ENCODE results near the gene ASTN2. TPM values are rescaled to one million over a fixed set of nuclear protein-coding genes. Genes with fewer than 3 reads are reported as not detected.
"Not testable (repeated sequence)": the region's sequence is repeated elsewhere in the genome, so short reads cannot be mapped to it uniquely, and the experiment has no call there.

Gene ASTN2
- total RNA-seq, 1 donor = 5.6 TPM

DNA sequence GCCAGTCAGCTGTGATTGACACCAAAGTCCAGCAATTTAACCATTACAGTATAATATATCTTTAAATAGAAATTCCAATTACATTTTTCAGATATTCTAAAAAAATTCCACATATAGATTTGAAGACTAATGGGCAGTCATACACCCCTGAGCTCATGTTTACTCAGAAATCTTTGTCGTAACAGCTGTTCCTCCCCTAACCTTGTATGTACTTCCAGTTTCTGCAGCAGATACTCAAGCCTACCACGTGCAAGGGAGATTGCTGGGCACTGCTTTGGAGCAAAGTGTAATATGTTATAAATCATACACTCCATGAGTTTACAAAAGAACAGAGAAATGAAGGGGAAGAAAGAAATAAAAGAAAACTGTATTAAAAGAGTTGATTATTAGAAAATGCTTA is 486.6 kb downstream of the ASTN2 start:
- no peak for DNase-seq (ENCODE audit: low read depth)
- no peak overlapping the region for H3K4me3 ChIP-seq (ENCODE audit: low read depth, low read length)
- no peak for TF ChIP-seq CTCF (IDR thresholded peaks at IDR 0.05; ENCODE audit: insufficient read depth, low read length)

DNA sequence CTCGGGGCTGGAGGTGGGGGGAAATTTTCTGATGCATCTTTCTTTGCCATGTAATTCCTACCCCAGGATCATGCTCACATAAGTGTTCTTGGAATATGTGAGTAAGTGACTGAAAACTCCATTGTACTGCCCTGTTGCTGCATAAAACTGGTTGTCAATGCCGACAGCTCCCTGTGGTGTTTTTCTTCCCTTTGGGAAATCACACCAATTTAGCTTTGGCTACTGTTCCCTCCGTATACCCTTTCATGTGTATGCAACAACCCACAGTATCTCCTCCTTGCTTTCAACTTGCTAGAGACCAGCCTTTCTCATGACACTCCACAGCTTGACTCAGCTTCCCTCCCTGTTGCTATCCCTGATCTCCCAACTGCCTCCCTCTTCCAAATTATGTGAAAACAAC is 487.1 kb downstream of the ASTN2 start:
- TF ChIP-seq CTCF (IDR thresholded peaks at IDR 0.05; ENCODE audit: insufficient read depth, low read length) = no peak
- no peak overlapping the region for H3K4me3 ChIP-seq (ENCODE audit: low read depth, low read length)
- no peak for DNase-seq (ENCODE audit: low read depth)

DNA sequence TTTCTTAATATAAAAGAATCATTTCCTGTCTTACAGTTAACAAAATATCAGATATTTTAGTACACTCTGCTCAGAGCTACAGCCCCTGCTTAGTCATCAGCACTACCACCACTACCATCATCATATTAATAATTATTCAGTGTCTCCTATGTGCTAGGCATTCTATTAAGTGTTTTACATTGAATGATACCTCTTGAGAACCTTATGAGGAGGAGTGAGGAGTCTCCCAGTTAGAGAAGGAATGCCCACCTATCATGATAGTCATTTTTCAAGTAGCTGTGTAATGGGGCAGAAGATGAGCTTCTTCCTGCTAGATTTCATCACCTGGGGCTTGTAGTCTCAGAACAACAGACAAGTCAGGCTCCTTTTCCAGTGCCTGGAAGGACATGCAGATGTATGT is 489.7 kb downstream of the ASTN2 start:
- no peak overlapping the region for H3K4me3 ChIP-seq (ENCODE audit: low read depth, low read length)
- no peak for DNase-seq (ENCODE audit: low read depth)
- TF ChIP-seq CTCF (IDR thresholded peaks at IDR 0.05; ENCODE audit: insufficient read depth, low read length) = no peak

DNA sequence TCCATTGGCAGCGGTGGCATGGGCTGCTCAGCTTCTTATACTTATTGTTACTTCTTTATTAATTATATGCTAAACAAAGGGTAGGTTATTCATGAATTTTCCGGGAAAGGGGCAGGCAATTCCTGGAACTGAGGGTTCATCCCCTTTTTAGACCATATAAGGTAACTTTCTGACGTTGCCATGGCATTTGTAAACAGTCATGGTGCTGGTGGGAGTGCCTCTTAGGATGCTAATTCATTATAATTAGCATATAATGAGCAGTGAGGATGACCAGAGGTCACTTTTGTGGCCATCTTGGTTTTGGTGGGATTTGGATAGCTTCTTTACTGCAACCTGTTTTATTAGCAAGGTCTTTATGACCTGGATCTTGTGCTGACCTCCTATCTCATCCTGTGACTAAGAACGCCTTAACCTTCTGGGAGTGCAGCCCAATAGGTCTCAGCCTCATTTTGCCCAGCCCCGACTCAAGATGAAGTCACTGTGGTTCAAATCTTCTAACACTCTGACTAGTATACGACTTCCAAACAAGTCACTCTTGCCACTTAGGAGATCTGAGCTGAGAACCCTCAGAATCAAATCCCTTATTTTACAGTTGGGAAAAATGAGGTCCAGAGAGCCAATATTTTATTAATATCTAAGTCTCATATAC is 490.3 kb downstream of the ASTN2 start:
- no peak overlapping the region for H3K4me3 ChIP-seq (ENCODE audit: low read depth, low read length)
- no peak for TF ChIP-seq CTCF (IDR thresholded peaks at IDR 0.05; ENCODE audit: insufficient read depth, low read length)
- no peak for DNase-seq (ENCODE audit: low read depth)

- not testable (repeated sequence) for H3K4me3 ChIP-seq (ENCODE audit: low read depth, low read length); DNase-seq (ENCODE audit: low read depth)
Measured at GRCh38 chr9:116917895-116918508, 496.9 kb downstream of the ASTN2 start.

GRCh38 chr9:116913536-116913935 is 501.3 kb downstream of the ASTN2 start:
- H3K4me3 ChIP-seq (ENCODE audit: low read depth, low read length) = no peak overlapping the region
- no peak for DNase-seq (ENCODE audit: low read depth)
- no peak for TF ChIP-seq CTCF (IDR thresholded peaks at IDR 0.05; ENCODE audit: insufficient read depth, low read length)

DNA sequence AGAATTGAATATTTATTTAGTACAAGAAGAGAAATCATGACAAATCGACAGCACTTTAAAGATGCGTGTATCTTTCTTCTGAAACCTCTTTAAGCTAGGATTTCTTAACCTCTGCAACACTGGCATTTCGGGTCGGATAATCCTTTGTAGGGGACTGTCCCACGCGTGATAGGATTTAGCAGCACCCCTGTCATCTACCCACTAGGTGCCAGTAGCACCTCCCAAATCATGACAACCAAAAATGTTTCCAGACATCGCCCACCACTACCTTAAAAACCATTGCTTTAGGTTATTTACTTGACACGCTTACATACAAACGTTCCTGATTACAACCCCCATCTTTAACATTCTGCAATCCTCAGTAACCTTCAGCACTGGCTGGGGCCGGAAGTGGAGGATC is 504.7 kb downstream of the ASTN2 start:
- no peak overlapping the region for H3K4me3 ChIP-seq (ENCODE audit: low read depth, low read length)
- no peak for TF ChIP-seq CTCF (IDR thresholded peaks at IDR 0.05; ENCODE audit: insufficient read depth, low read length)
- no peak for DNase-seq (ENCODE audit: low read depth)

Data from fibroblast of the aortic adventitia (primary cell).